K562 (cell line): Measurements from ENCODE around the gene CCDC68. TPM values are rescaled to one million over a fixed set of nuclear protein-coding genes. Genes with fewer than 3 reads are reported as not detected.

Experiments used
- ATAC-seq: fragments of 200-7000 bp; cut with Tn5 transposase; 3 replicates; pipeline ENCODE4 v1.9.1; 2020; ENCODE audit warnings: moderate library complexity
- BruUV-seq: library from RNA; stranded (reverse); fragments of 400-500 nt; replicated peaks from 2 replicates; lab custom pipeline; 2021; lab: Mats Ljungman, UMichigan
- CTCF ChIA-PET: fragments of 300-600 bp; formaldehyde crosslinking; extraction: SDS; loops from one replicate; lab custom pipeline; 2021; ENCODE audit warnings: low intra/inter-chr PET ratio; lab: Yijun Ruan, JAX
- POLR2A ChIA-PET: fragments of 300-600, 350-650 bp; sonication (Branson Sonifier 250); formaldehyde crosslinking; extraction: SDS; loops from one replicate; lab custom pipeline; 2021; ENCODE audit warnings: antibody characterized with exemption, inconsistent platforms; lab: Yijun Ruan, JAX
- DNase-seq, 4 experiments: peaks; one replicate each; pipeline versions ENCODE4 v3.0.0 to v3.0.0-alpha.2; 2011 to 2018; ENCODE audit warnings: low spot score in 3 of 4, mixed read lengths in 3 of 4; ENCODE audit errors: extremely low read depth in 1 of 4
- FAIRE-seq: peaks from 2 replicates; lab custom pipeline; 2011; peaks lifted over from hg19 to GRCh38; lab: Jason Lieb, UNC
- H2AFZ ChIP-seq: 2 replicates; pipeline ENCODE4 v1.6.0; 2011; ENCODE audit warnings: low read depth, low read length, control low read depth, inconsistent platforms
- H3K27ac ChIP-seq: fragments of 200-600 bp; 3 replicates; pipeline ENCODE4 v1.8.0; 2011; ENCODE audit warnings: low read depth, mild to moderate bottlenecking, control low read depth, inconsistent platforms, low read length, moderate library complexity, mixed read lengths; ENCODE audit errors: extremely low read depth
- H3K27me3 ChIP-seq, 2 experiments: fragments of 300-600 bp in 1 of 2; 2 replicates in 1 of 2; 3 replicates in 1 of 2; pipeline versions ENCODE4 v1.6.0 to v1.8.0; 2011; ENCODE audit warnings: inconsistent platforms in 2 of 2, low read length in 2 of 2, mild to moderate bottlenecking in 1 of 2, mixed read lengths in 1 of 2, moderate library complexity in 1 of 2; ENCODE audit not compliant: control insufficient read depth in 2 of 2, insufficient read depth in 2 of 2
- H3K36me3 ChIP-seq: fragments of 300-600 bp; 3 replicates; pipeline ENCODE4 v1.8.0; 2011; ENCODE audit warnings: mild to moderate bottlenecking, low read length, inconsistent platforms; ENCODE audit not compliant: control insufficient read depth, insufficient read depth
- H3K4me1 ChIP-seq, 2 experiments: fragments of 200-600 bp in 1 of 2; replicated peaks in 1 of 2; 2 replicates in 1 of 2; 3 replicates in 1 of 2; pipeline versions ENCODE4 v1.5.1 to v1.8.0; 2011; ENCODE audit warnings: inconsistent platforms in 2 of 2, low read length in 2 of 2, mild to moderate bottlenecking in 1 of 2, mixed read lengths in 1 of 2, moderate library complexity in 1 of 2; ENCODE audit not compliant: control insufficient read depth in 2 of 2, insufficient read depth in 2 of 2
- H3K4me2 ChIP-seq: 2 replicates; pipeline ENCODE4 v1.6.1; 2011; ENCODE audit warnings: low read length, control low read depth, inconsistent platforms, mixed read lengths; ENCODE audit not compliant: insufficient read depth
- H3K4me3 ChIP-seq: fragments of 200-600 bp; sonication (generic), shearing (Covaris generic); 2 replicates; pipeline ENCODE4 v1.5.1; 2016; ENCODE audit warnings: control low read depth, inconsistent platforms
- H3K79me2 ChIP-seq: fragments of 200-600 bp; 3 replicates; pipeline ENCODE4 v1.8.0; 2011; ENCODE audit warnings: low read length, inconsistent platforms; ENCODE audit not compliant: control insufficient read depth, insufficient read depth
- H3K9ac ChIP-seq, 2 experiments: 2 replicates each; pipeline versions ENCODE4 v1.6.0 to v1.6.1; 2011; ENCODE audit warnings: low read depth in 2 of 2, low read length in 2 of 2, control low read depth in 1 of 2, inconsistent platforms in 1 of 2, mild to moderate bottlenecking in 1 of 2, mixed read lengths in 1 of 2; ENCODE audit not compliant: insufficient read depth in 1 of 2
- H3K9me1 ChIP-seq: one replicate; pipeline ENCODE4 v1.6.0; 2011; ENCODE audit warnings: inconsistent platforms, mild to moderate bottlenecking, low read length, moderate library complexity; ENCODE audit not compliant: control insufficient read depth, insufficient read depth
- H3K9me3 ChIP-seq: replicated peaks from 2 replicates; pipeline ENCODE4 v1.5.1; 2011; ENCODE audit warnings: low read depth, low read length, inconsistent platforms; ENCODE audit not compliant: control insufficient read depth, insufficient read depth
- H4K20me1 ChIP-seq: replicated peaks from 2 replicates; pipeline ENCODE4 v1.6.1; 2011; ENCODE audit warnings: low read length, inconsistent platforms, mixed read lengths; ENCODE audit not compliant: control insufficient read depth, insufficient read depth
- DEAF1 ChIP-seq: fragments of 450-650 bp; formaldehyde crosslinking; IDR thresholded peaks from 2 replicates; pipeline ENCODE4 v1.4.0; 2020; ENCODE audit warnings: mild to moderate bottlenecking, moderate library complexity
- KAT2B ChIP-seq: IDR thresholded peaks from one replicate; pipeline ENCODE4 v1.6.1; 2012; ENCODE audit warnings: low read depth, mild to moderate bottlenecking, control low read depth, inconsistent platforms, low read length, moderate library complexity
- NCOA4 ChIP-seq: fragments of 450-650 bp; IDR thresholded peaks from 2 replicates; pipeline ENCODE4 v1.6.1; 2018; ENCODE audit warnings: mild to moderate bottlenecking; ENCODE audit not compliant: partially characterized antibody
- SRSF9 ChIP-seq: fragments of 200-400 bp; formaldehyde crosslinking; IDR thresholded peaks from 2 replicates; pipeline ENCODE4 v1.6.1; 2017; ENCODE audit warnings: low read depth, low read length, borderline replicate concordance
- ZNF224 ChIP-seq: sonication (generic); formaldehyde crosslinking; IDR thresholded peaks from 2 replicates; pipeline ENCODE4 v1.8.0; 2022; ENCODE audit warnings: mild to moderate bottlenecking, missing genetic modification reagents
- ZNF239 ChIP-seq: fragments of 250-450 bp; sonication (Bioruptor Pico); IDR thresholded peaks from 2 replicates; pipeline ENCODE4 v1.4.0; 2020; ENCODE audit warnings: mild to moderate bottlenecking
- ZNF311 ChIP-seq: fragments of 250-450 bp; sonication (Bioruptor Pico); IDR thresholded peaks from 2 replicates; pipeline ENCODE4 v1.4.0; 2020; ENCODE audit warnings: mild to moderate bottlenecking, moderate library complexity
- ZNF354B ChIP-seq: fragments of 250-450 bp; sonication (Bioruptor Pico); IDR thresholded peaks from 2 replicates; pipeline ENCODE4 v1.4.0; 2020
- ZNF408 ChIP-seq: fragments of 250-450 bp; sonication (Bioruptor Pico); IDR thresholded peaks from 2 replicates; pipeline ENCODE4 v1.4.0; 2020; ENCODE audit warnings: low read depth, mild to moderate bottlenecking, moderate library complexity
- ZNF449 ChIP-seq: fragments of 250-450 bp; sonication (Bioruptor Pico); IDR thresholded peaks from 2 replicates; pipeline ENCODE4 v1.8.0; 2022; ENCODE audit warnings: moderate library complexity, mild to moderate bottlenecking, inconsistent platforms
- ZNF589 ChIP-seq: fragments of 200-800 bp; sonication (Bioruptor generic); IDR thresholded peaks from 2 replicates; pipeline ENCODE4 v1.6.1; 2016; ENCODE audit warnings: low read depth, missing genetic modification characterization, missing compliant biosample characterization
- ZNF785 ChIP-seq: fragments of 250-450 bp; sonication (Bioruptor Pico); IDR thresholded peaks from 2 replicates; pipeline ENCODE4 v1.4.0; 2020; ENCODE audit warnings: mild to moderate bottlenecking
- WGBS: fragments of 100-300 bp; shearing (Covaris generic); methylation state at CpG from one replicate; pipeline ENCODE4 v1.1.6; 2016; ENCODE audit warnings: low coverage, mixed read lengths; ENCODE audit not compliant: insufficient coverage; ENCODE audit errors: missing lambda C conversion rate; 5-methylcytosine and 5-hydroxymethylcytosine counted together
- in situ Hi-C: fragments of 300-500 bp; cut with MboI; formaldehyde crosslinking; loops from 4 replicates; pipeline ENCODE4 v1.15.0; 2018; ENCODE audit warnings: inconsistent platforms, mixed read lengths
- intact Hi-C: fragments of 100-400 bp; cut with micrococcal nuclease; formaldehyde crosslinking; loops from 2 replicates; pipeline ENCODE4 v1.14.2; 2022
- polyA plus RNA-seq, 8 experiments: library from polyadenylated mRNA; depleted of rRNA in 4 of 8; stranded (reverse) in 5 of 8; unstranded in 3 of 8; fragments of >200 nt; fragmentation: Nextera tagmentation in 2 of 8; fragmentation: Illumina TruSeq in 1 of 8; extraction: Ambion mirVana in 2 of 8; extraction: Trizol in 1 of 8; gene quantifications; 2 replicates each; pipeline versions ENCODE4 v1.2.1 to v1.2.3, GENCODE V29; 2011 to 2014; ENCODE audit warnings: inconsistent platforms in 1 of 8, missing spikeins in 1 of 8
- total RNA-seq, 7 experiments: library from RNA; depleted of rRNA in 6 of 7; stranded (reverse); fragments of >200 nt in 6 of 7; fragmentation: Illumina TruSeq in 2 of 7; extraction: Trizol in 2 of 7; gene quantifications; 2 replicates each; pipeline versions ENCODE4 v1.2.1 to v1.2.3, GENCODE V29; 2011 to 2021; ENCODE audit warnings: low replicate concordance in 1 of 7

CCDC68 gene
- total and polyA plus RNA-seq, 9 of the 15 experiments (the other 6 are each of a cell fraction or from before 2014, with no cell fraction given), result 0.28 to 4.5 (median 1.4) TPM

GRCh38 chr18:54957296-54957832 lies 1.9 kb downstream of the CCDC68 start:
- no peaks in the 10 kb centered on the region for H3K9me1 ChIP-seq
- peaks cover 0 to 5% of the 10 kb centered on the region in 2 experiments; a peak in 2 of 5 replicates for H3K4me1 ChIP-seq
- no peaks in the 10 kb centered on the region for H3K79me2 ChIP-seq
- no peaks in the 10 kb centered on the region for H3K9me3 ChIP-seq
- H3K9ac ChIP-seq, result no peak overlapping the region
- no peak overlapping the region for H3K4me3 ChIP-seq
- no TSS peak for BruUV-seq
- TF ChIP-seq DEAF1 (CRISPR knock-in tag) (no peak), ZNF354B (CRISPR knock-in tag) (no peak), ZNF785 (CRISPR knock-in tag) (no peak), ZNF408 (CRISPR knock-in tag) (no peak), NCOA4 (no peak), ZNF239 (CRISPR knock-in tag) (no peak), KAT2B (no peak), ZNF224 (CRISPR knock-in tag) (no peak), SRSF9 (no peak), ZNF449 (CRISPR knock-in tag) (no peak), ZNF589 (CRISPR knock-in tag) (no peak), ZNF311 (CRISPR knock-in tag) (no peak)
- no peak for FAIRE-seq
- no peak for DNase-seq
- no peak overlapping the region for H2AFZ ChIP-seq
- POLR2A ChIA-PET, result no interaction called here
- CTCF ChIA-PET, result interaction anchor here (0.6 kb wide), 1 partner anchor 304 kb away, joined by 3 read pairs; no protein-coding TSS in a partner anchor
- in situ Hi-C loops, result no loop called here
- no peaks in the 10 kb centered on the region for H4K20me1 ChIP-seq
- no peak for ATAC-seq
- H3K36me3 ChIP-seq, result no peaks in the 10 kb centered on the region
- no peak overlapping the region for H3K4me2 ChIP-seq
- no peak overlapping the region for H3K27ac ChIP-seq
- 10% methylated on average over 2 of the region's 2 CpGs for WGBS
- intact Hi-C loops, result no loop called here
- no peaks in the 10 kb centered on the region for H3K27me3 ChIP-seq
